NCI-H345 treated with DMSO at 0.1 percent for 48 hours (cell line): ENCODE data around the gene KIF18A.
A peak's percentile ranks its signal among the peaks of the same experiment; 100 is the strongest.

Experiments
- DNase-seq: peaks from one replicate; lab custom pipeline; 2025; ENCODE audit not compliant: unreplicated experiment; lab: John Stamatoyannopoulos, UW

KIF18A gene

DNA sequence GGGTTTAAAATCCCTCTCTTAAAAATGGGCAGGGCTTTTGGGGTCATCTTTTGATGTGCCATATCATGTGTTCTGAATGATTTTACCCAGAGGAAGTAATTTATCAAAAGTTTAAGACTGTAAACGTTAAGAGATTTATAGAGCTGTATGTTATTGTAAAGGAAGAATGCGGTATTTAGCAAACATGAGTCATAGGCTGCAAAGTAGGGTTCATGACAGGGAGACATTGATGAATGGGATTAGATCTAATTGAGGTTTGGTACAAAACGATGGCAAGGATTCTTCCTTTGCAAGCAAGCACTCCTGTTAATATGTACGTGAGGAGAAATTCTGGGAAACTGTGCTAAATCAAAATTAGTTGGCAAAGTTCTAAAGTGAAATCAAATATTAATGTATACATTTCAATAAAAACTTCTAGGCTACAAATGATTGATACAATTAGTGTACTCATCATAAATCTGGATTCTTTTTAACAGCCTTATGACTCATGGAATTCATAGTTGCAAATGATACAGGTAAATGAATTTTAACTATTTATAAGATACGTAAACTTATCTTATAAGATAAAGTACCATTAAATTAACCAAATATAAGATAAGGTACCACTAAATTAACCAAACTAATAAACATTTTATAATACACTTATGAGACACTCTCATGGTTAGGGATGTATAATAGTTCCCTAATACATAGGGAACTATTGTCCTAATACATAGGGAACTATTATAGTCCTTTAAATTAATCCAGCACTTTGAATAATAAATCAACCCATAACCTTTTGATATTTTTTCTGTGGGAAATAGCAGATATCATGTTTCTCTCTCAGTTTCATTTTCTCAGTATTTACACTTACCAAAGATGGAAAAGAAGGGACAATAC, 58.4 kb downstream of the KIF18A start:
- no peak for DNase-seq

DNA sequence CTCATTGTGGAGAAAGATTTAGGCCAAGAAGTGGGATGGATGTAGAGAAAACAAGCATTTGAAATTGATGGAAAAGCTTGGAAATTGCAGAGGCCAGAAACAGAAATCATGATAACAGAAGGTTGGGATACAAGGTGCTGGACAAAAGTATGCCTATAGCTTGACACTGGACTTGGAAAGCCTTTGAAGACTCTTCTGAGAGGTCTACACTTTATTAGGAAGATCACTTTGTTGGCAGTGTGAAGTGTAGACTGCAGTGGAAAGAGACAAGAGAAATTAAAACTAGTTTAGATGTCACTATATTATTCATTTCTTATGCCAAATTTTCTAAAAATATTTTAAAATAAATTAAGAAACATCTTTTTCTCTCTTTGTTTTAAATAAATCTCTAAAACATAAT, 59.1 kb downstream of the KIF18A start:
- DNase-seq: no peak

DNA sequence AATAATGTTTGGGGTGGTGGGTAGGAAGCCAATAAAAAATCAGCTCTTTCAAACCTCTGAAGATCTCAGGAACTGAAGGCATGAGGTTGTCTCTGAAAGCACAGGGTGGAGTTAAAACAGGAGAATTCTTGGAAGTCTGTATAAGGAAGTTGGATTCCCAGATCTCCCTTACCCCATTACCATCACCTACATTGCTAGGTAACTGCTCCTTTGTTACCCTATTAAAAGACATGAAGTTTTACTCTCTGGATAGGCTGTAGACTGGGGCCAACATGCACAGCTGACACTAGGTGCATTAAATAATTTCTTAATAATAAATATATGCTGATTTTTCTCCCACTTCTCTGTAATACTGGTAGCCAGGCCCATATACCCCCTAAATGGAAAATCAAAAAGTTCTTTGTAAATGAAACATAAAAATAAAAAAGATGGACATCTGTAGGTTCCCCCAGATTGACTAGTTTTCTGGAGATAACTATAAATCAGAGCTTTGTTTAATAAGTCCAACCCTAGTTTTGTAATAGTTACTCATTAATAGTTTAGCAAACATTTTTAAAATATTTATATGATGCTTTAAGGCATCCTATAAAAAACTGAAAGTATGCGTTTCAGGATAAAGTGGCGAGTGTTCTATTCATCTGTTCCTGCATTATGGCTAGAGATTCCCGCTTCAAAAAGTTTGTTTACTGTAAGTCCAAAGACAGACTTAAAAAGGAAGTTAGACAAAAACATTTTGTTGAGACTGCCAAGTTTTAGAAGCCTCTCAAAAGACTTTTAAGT, 63.8 kb downstream of the KIF18A start:
- DNase-seq: no peak

DNA sequence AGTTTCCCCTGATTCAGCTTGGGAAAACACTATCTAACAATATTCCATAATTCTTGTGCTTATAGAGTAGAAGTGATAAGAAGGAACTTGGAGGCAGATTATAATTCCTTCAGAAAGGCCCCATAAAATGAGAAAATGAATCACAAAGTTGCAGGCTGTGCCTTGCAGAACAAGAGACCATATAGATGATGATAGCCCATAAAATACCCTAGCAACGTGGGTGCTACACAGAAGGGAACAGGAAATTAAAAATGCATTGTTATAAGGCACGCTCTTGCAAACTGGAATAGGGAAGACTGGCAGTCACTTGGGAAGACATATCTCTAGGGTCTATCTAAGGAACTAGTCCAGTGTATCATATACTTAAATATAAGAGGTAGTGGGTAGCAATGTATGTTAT, 67.6 kb downstream of the KIF18A start:
- DNase-seq: no peak

DNA sequence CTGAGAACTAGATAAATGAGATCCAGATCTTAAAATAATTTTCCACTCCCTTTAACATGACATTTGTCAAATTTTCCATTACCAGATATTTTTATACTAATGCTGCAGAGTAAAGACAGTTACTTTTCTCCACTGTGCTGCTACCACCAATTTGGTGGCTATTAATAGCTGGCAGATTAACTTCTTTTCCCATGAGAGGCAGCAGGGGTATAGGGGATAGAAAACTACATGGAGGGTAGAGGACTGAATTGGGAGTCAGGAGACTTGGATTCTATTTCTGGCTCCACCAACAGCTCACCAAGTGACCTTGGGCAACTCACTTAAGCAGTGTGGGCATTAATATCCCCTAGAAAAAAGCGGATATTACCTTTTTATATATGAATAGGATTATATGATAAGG, 69.2 kb downstream of the KIF18A start:
- no peak for DNase-seq

DNA sequence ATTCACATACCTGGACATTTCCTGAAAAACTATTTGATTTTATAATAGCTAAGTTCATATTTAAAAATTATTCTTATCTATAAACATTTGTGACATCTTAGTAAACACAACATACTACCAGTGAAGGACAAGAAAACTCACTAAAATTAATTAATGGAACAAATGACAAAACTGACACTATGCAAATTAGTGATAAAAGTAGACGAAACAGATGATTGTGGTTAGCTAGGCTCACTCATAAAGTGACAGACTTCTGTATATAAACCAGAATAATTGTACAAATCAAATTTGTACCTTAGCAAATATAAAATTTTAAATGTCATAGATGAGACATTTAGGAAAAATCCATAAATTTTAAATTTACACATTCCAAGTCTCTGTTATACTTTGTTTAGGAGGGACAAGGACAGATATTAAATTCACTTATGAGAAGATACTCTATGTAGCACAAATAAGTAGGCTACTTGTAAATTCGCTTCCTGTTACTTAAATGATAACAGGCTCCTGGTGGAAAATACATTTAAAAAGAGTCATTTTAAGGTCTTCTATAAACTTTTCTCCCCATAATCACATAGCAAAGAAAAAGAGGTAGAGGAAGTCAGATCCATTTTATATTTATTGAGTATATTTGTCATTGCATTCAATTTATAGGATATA, 81.2 kb downstream of the KIF18A start:
- no peak for DNase-seq

DNA sequence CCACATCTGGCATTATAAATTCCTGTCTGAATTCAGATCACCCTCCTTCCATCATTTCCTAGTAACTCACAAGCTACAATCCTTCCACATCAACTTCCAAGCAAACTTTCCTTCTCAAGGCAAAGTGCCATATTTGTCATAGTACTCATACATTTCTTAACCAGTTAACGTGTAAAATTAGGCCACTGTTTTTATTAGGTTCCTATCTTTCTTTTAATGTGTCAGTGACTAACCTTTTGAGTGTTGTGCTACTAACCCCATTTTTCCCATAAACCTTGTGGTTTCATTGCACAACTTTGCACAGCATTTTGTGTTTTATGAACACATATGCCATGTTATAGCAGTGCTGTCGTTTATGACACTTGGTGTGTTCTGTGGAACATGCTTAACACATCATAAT, 90.1 kb downstream of the KIF18A start:
- DNase-seq: no peak

DNA sequence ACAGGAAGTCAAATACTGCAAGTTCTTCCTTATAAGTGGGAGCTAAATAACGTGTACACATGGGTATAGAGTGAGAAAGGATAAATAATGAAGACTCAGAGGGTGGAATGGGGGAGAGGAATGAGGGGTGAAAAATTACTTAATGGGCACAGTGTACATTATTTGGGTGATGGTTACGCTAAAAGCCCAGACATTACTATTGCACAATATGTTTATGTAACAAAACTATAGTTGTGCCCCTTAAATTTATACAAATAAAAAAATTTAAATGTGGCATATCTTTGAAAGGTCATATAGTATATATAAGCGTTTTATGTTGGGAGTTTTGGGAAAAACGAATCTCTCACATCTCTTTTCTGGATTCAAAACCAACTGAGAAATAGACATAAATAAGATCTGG, 96.1 kb downstream of the KIF18A start:
- no peak for DNase-seq

DNA sequence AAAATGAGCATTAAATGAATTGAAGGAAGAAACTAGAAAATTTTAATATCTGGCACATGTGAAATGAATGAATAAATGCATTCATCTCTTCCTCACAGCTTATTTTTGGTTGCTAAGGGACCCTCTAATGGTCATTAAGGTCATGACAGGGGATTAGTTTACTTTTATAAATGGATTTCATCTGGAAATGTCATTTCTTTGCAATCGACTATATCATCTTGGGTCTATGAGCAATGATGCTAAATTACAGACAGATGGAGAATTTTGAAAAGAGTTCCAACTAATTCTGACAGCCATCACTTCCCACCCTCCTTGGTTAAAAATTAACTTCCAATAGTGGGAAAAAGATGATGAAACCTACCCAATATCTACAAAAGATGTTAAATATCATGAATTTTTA, 98.0 kb downstream of the KIF18A start:
- no peak for DNase-seq

DNA sequence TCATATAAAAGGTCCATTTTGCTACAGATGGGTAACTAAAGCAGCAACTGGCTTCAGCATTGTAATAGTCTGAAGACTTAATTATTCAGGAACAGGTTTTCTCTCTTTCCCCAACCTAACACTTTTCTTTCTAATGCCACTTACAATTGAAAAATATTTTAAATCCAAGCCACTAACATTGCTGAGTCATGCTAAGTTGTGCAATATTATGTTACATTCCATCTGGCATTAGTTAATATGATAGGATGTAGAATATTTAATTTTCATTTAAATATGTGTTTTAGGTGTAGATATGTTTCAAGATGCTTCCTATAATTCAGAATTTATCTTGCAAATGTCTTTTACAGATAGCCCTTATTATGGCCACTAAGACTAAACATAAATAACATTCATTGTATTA, 98.6 kb downstream of the KIF18A start:
- no peak for DNase-seq

DNA sequence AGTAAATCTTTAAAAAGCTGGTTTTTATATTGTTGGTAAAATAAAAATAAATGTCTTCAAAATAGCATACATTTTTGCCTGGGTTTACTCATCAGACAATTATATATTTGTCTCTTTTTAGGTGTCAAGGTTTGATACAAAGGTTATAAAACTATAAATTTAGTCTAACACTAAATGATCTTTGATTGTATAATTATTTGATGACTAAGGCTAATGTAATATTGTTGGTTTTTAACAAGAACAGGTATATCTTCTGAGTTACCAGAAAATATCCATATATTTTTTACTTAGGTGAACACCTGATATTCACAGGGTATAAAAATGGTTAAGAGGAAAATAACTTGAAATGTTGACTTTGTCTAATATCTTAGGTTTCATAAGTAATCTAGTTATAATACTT, 104.3 kb downstream of the KIF18A start:
- DNase-seq: no peak

DNA sequence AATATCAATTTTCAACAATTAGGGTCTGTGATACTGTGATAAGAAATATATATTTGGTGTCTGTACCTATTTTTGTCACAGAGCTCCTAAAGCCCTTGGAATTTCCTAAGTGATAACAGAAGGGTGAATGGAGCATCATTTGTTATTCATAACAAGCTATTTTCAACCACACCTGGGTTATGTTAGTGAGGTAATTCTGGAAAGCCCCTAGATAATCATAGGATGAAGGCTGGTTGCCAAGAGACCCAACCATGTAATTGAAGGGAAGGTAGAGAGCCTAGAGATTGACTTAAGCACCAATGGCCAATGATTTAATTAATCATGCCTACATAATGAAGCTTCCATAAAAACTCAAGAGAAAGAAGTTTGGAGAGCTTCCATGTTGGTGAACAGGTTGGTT, 109.4 kb downstream of the KIF18A start:
- DNase-seq: no peak

DNA sequence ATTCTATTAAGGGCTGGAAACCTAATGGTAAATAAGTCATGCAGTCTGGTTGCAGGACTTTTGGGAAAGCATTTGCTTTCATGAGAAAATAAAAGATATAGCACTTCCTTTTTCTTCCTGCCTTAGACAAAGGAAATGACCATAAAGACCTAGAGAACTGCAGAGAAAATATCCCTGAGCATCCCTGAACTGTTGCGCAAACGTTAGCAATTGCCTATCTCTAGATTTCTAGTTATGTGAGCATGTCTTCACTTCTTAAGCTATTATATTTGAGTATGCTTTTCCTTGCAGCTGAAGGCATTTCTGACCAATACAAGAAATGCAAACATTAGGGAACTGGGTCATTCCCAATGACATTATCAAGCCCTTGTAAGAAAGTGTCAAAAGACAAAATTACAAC, 110.6 kb downstream of the KIF18A start:
- DNase-seq: no peak

DNA sequence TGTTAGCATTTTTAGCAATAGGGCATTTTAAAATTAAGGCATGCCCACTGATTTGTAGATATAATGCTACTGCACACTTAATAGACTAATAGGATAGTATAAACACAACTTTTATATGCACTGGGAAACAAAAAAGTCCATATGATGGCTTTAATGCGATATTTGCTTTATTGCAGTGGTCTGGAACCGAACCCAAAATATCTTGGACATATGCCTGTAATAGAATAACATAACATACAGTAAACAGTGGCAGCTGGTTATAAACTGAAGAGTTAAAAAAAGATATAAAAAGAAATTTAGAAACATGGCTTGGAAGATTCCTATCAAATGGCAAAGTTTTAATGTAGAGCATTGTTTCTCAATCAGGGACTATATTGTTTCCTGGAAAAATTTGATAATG, 111.9 kb downstream of the KIF18A start:
- DNase-seq: no peak

DNA sequence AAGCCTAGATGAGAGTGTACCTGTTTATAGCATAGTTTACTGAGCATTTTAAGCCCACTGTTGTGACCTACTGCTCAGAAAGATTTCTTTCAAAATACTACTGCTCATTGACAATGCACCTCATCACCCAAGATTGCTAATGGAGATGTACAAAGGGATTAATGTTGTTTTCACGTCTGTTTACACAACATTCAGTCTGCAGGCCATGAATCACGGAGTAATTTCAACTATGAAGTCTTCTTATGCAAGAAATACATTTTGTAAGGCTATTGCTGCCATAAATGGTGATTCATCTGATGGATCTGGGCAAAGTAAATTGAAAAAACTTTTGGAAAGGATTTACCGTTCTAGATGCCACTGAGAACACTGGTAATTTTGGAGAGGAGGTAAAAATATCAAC, 112.9 kb downstream of the KIF18A start:
- no peak for DNase-seq

DNA sequence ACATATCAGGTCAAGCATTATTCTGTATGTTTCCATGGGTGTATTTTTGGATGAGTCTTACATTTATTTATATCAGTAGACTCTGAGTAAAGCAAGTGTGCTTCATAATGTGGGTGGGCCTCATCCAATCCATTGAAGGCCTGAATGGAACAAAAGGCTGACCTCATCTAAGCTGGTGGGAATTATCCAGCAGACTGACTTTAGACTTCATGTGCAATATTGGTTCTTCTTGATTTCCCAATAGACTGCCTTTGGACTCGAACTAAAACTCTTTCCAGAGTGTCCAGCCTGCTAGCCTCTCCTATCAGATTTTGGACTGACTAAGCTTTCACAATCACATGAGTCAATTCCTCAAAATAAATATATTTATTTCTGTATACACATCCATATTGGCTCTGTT, 116.2 kb downstream of the KIF18A start:
- no peak for DNase-seq

DNA sequence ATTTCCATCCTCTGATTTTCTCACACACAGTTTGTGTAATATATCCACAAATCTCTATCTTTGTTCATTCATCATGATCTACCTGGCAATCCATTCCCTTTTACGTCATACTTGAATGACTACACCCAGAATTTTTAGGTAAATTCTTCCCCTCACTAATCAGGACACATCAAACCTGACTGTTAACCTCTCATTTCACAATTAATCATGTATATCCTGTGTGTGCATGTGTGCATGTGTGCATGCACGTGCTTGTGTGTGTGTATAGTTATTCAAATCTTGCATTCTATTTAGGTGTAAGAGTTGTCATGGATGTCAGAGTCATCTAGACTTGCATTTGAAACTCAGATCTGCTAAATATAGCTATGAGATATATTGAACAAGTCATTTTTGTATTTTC, 130.4 kb downstream of the KIF18A start:
- DNase-seq: no peak

DNA sequence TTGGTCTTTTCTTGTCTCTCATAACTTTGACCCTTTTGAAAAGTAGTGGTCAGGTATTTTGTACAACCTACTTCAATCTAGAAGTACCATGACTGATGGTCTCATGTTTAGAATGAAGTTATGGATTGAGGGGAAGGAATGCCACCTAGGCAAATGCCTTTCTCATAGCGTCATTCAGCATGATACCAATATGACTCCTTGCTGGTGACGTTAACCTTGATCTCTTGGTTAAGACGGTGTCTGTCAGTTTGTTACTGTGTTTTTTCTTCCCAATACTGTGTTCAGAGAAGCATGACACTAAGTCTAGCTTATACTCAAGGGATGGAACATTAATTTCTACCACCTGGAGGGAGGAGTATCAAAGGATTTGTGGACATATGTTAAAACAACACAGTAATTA, 130.9 kb downstream of the KIF18A start:
- DNase-seq: no peak

DNA sequence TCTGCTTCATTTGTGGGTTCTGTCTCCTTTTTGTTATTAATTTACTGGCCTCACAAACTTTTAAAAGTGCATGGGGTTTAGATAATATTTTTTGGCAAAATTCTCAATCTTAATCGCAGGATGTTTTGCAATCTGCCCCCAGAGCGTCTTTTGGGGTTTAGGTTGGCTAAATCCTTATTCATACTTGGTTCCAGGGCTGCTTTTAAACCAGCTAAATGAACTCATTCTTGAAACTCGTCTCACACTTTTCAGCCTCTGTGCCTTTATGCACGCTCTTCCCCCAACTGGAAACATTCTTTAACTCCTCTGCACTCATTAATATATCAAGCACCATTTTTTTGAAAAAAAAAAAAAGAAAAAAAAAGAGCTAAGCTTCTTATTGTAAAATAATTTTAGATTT, 131.7 kb downstream of the KIF18A start:
- no peak for DNase-seq

DNA sequence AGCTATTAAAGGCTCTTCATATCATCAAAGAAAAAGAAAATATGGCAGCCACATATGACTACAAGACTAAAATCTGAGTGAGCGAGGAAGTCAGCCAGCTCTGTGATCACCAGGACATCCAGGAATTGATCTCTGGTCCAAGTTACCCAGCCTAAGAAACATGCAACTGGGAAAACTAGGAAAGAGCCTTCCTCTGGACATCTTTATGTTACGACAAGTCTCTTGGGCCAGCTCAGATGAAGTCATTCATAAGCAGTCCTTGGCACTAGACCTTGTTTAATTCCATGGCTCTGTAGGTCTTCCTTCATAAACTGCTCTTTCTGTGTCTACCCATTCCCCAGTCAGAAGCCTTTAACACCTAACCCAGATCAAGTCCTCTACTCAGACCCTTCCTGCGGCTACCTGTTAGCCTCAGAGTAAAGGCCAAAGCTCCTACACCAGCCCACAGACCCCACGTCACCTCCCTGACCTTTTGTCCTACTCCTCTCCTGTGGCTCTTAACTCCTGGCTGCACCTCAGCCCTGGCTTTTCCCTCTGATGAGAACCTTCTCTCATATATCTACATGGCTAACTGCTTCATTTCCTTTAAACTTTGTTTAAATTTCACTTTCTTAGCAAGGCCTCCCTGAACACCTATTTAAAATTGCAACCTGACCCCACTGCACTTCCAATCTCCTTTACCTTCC, 134.0 kb downstream of the KIF18A start:
- no peak for DNase-seq

DNA sequence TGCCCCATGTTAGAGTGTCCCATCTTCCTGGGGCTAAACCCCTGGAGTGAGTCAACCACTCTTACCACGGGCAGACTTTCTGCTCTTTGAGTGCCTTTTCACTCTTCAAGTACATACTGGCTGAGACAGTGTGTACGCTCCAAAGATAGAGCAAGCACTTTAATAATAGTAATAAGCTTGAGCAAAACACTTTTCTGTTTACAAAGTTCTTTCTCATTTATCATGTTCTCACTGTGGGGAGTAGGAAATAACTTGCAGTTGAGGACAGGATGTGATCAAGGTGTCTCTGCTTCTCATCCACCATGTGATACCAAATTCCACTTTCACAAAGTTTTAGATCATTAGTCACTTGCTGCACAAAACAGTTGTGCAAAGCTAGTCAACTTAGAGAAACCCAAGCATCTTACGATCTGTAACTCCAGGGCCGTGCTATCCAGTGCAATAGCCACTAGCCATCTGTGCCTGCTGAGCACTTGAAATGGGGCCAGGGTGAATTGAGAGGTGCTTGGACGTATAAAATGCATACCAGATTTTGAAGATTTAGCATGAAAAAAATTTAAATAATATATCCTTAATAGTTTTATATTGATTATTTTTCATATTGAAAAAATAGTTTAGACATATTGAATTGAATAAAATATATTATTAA, 135.3 kb downstream of the KIF18A start:
- peak; percentile 27 for DNase-seq
